Measurements from ENCODE around the gene SDF4.

- no peak for TF ChIP-seq CTCF (IDR thresholded peaks at IDR 0.05 in 8 of 11, conservative IDR thresholded peaks at IDR 0.05 in 3 of 11)
- TF ChIP-seq POLR2A (IDR thresholded peaks at IDR 0.05): no peak
- no peak for TF ChIP-seq POLR2AphosphoS5 (IDR thresholded peaks at IDR 0.05)
These were observed 14.8 kb downstream of the SDF4 start for GRCh38 chr1:1216770-1217620.
